IMR-90 (cell line): ENCODE measurements around the gene PLAAT2. TPM values are rescaled to one million over a fixed set of nuclear protein-coding genes. Genes with fewer than 3 reads are reported as not detected.

Experiments used
- ELK1 ChIP-seq: fragments of 150-350 bp; IDR thresholded peaks from 2 replicates; pipeline ENCODE4 v1.6.1; 2016; ENCODE audit warnings: low read depth, mild to moderate bottlenecking, low read length, moderate library complexity, borderline replicate concordance
- POLR2A ChIP-seq: IDR thresholded peaks from 2 replicates; pipeline ENCODE4 v1.6.1; 2012; ENCODE audit warnings: mild to moderate bottlenecking, low read depth, low read length
- polyA plus RNA-seq, 3 experiments: library from polyadenylated mRNA; depleted of rRNA; stranded (reverse); fragments of >200 nt; gene quantifications; 2 replicates each; pipeline ENCODE4 v1.2.3, GENCODE V29; 2012; ENCODE audit warnings: low replicate concordance in 1 of 3
- total RNA-seq: library from RNA; depleted of rRNA; stranded (reverse); fragments of >200 nt; gene quantifications from 2 replicates; pipeline ENCODE4 v1.2.3, GENCODE V29; 2012

Gene PLAAT2
- total and polyA plus RNA-seq, 2 of the 4 experiments (the other 2 are of a cell fraction) = not detected

GRCh38 chr11:63537293-63538101 is 25.7 kb downstream of the PLAAT2 start (continued):
- no peak for TF ChIP-seq ELK1
- TF ChIP-seq POLR2A = no peak
